Measurements from ENCODE around the gene KCNE5. TPM values are rescaled to one million over a fixed set of nuclear protein-coding genes. Genes with fewer than 3 reads are reported as not detected.
"Not testable (repeated sequence)": the region's sequence is repeated elsewhere in the genome, so short reads cannot be mapped to it uniquely, and the experiment has no call there.

Gene KCNE5
- polyA plus RNA-seq, 4 donors: 3.5 to 6.1 (median 5.2) TPM

DNA sequence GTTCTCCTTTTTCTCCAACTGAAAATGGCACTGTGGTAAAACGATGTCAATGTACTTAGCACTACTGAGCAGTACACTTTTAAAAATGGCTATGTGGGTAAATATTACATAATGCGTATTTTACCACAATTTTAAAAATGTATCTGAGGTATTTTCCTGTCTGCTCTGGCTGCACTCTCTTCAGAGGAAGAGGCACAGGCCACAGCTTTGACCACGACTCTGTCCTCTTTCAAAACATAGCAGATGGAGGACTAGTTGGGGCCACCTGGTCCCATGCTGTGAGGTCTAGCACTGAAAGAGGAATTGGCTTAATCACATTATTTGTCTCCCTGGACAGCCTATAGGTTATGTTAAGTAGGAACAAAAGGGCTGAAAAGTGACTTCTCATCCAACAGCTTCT, 5.2 kb downstream of the KCNE5 start:
- no peak for DNase-seq (ENCODE audit: low read depth in 4 of 4, low spot score in 3 of 4)

DNA sequence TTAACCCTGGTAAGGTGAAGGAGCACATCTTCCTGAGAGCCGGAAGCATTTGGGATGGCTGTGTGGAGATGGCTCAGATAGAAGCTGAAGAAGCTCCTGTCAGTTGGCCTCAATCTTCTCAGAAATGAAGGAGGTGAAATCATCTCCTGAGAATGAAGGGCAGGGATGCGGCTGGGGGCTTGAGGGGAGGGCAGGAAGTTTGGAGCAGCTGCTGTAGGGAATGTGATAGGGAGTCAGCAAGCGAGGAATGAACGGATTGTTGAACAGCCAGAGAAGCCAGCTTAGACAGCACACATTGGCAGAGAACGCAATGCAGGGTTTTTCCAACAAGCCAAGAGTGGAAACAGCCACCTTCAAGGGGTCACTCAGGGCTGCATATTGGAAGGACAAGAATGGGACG, 10.0 kb downstream of the KCNE5 start:
- no peak for DNase-seq (ENCODE audit: low read depth in 4 of 4, low spot score in 3 of 4)

DNA sequence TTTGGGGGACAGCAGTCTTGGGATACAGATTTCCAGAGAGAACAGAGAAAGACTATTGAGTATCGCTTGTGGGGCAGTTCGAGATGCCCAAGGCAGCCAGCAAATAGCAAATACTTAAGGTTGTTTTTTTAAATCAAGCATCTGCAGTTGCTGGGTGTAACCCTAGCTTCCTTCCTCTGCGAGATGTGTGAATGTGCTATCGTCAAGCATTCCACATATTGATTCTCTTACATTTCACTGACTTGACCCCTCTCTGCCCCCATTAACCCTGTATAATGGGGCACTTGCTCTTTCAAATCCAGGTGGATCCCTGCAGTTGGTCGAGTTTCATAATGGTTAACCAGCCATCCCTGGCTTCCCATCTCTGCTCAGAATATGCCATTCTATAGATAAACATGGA, 23.5 kb downstream of the KCNE5 start:
- DNase-seq (ENCODE audit: low read depth in 4 of 4, low spot score in 3 of 4): no peak

- DNase-seq (ENCODE audit: low read depth in 4 of 4, low spot score in 3 of 4): no peak
Measured at GRCh38 chrX:109600237-109600651, 24.7 kb downstream of the KCNE5 start.

DNA sequence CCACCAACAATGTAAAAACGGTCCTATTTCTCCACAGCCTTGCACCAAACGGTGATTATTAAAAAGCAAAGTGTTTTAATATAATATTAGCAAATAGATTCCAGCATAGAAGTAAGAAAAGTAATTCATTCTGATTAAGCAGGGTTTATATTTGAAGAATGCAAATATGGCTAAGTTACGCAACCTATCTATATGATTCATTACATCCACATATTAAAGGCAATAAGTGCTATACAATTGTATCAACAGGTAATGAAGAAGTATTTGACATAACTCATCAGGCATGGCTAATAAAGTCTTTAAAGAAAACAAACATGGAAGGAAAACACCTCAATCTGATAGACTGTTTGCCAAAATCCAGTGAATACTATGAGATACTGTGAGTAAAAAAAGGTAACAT, 29.0 kb downstream of the KCNE5 start:
- no peak for DNase-seq (ENCODE audit: low read depth in 4 of 4, low spot score in 3 of 4)

DNA sequence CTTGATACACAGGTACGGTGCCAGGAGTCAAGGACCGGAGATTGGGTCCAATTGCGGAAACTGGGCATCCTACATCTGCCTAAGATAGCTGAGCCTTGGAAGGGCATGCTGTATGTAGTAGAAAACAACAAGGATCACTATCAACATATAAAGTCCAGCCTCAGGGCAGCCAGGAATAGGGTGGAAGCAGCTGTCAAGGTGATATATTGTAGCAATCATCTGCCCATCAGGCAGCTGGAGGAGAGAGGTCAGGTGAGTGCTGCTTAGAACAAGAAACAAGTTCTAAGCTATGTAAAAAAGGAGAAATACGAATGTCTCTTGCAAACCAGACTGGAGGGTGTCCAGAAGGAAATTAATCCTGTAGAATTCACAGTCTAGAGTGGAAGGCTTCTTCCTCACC, 34.8 kb downstream of the KCNE5 start:
- DNase-seq (ENCODE audit: low read depth in 4 of 4, low spot score in 3 of 4): no peak

GRCh38 chrX:109585488-109585887, 39.5 kb downstream of the KCNE5 start:
- DNase-seq (ENCODE audit: low read depth in 4 of 4, low spot score in 3 of 4): no peak

- no peak for DNase-seq (ENCODE audit: low read depth in 4 of 4, low spot score in 3 of 4)
Measured at GRCh38 chrX:109578916-109579315, 46.1 kb downstream of the KCNE5 start.

DNA sequence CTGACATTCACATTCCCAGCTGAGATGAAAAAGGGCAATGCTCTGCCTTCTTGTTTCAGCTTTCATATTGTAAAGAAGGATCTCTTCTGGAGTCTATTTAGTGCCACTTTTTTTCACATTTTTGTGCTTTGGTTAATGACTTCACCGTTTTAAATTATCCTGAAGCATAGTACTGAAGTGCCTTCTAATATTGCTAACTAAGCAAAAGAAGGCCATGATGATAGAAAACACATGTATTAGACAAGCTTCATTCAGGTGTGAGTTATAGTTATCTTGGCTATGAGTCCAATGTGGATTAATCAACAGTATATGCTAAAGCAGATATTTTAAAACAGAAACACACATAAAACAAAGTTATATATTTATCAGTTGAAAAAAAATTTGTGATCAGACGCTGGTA, 47.9 kb downstream of the KCNE5 start:
- no peak for DNase-seq (ENCODE audit: low read depth in 4 of 4, low spot score in 3 of 4)

DNA sequence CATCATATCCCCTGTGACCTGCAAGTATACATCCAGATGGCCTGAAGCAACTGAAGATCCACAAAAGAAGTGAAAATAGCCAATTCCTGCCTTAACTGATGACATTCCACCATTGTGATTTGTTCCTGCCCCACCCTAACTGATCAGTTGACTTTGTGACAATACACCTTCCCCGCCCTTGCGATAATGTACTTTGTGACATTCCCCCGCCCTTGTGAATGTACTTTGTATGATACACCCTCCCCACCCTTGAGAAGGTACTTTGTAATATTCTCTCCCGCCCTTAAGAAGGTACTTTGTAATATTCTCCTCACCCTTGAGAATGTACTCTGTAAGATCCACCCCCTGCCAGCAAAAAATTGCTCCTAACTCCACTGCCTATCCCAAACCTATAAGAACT, 48.9 kb downstream of the KCNE5 start:
- DNase-seq (ENCODE audit: low read depth in 4 of 4, low spot score in 3 of 4): not testable (repeated sequence)

Other genes starting within 250 kb of the KCNE5 start
- gene GUCY2F, start 143.1 kb downstream of the KCNE5 start, polyA plus RNA-seq (ENCODE audit: insufficient read length in 4 of 4): under 1 TPM in 2 of 4 donors, not detected in 2; 0.04 to 0.06 TPM
- 10 to 100 TPM; 17.2 to 23.2 (median 22.3) TPM for gene NXT2, start 88.3 kb downstream of the KCNE5 start, polyA plus RNA-seq (ENCODE audit: insufficient read length in 4 of 4)
- 10 to 100 TPM; 51.2 to 75.8 (median 65.2) TPM for gene ACSL4, start 108.1 kb upstream of the KCNE5 start, polyA plus RNA-seq (ENCODE audit: insufficient read length in 4 of 4)